Measurements from ENCODE around the gene PPP1R9A.

Gene PPP1R9A

GRCh38 chr7:95320651-95321050 lies 413.3 kb downstream of the PPP1R9A start:
- DNase-seq (ENCODE audit: low read depth), result no peak

GRCh38 chr7:95321720-95322119 lies 414.3 kb downstream of the PPP1R9A start:
- no peak for DNase-seq (ENCODE audit: low read depth)

- DNase-seq (ENCODE audit: low read depth), result no peak
Observed at GRCh38 chr7:95322396-95322795, 415.0 kb downstream of the PPP1R9A start.

GRCh38 chr7:95322854-95323253 lies 415.5 kb downstream of the PPP1R9A start:
- no peak for DNase-seq (ENCODE audit: low read depth)

GRCh38 chr7:95323410-95324129 lies 416.2 kb downstream of the PPP1R9A start:
- no peak for DNase-seq (ENCODE audit: low read depth)

GRCh38 chr7:95324431-95324830 lies 417.0 kb downstream of the PPP1R9A start, which contains the start of gene PON1:
Gene PON1 (minus strand): TSS chr7:95324532. CDS start chr7:95324475, 57 bp downstream.
- no peak for DNase-seq (ENCODE audit: low read depth)

- DNase-seq (ENCODE audit: low read depth), result no peak
Observed at GRCh38 chr7:95327356-95327755, 420.0 kb downstream of the PPP1R9A start.

- no peak for DNase-seq (ENCODE audit: low read depth)
Observed at GRCh38 chr7:95330204-95330960, 423.0 kb downstream of the PPP1R9A start.

GRCh38 chr7:95330961-95331337 lies 423.6 kb downstream of the PPP1R9A start:
- no peak for DNase-seq (ENCODE audit: low read depth)

GRCh38 chr7:95334447-95334846 lies 427.1 kb downstream of the PPP1R9A start:
- DNase-seq (ENCODE audit: low read depth), result no peak

- DNase-seq (ENCODE audit: low read depth), result peak; percentile 36
Observed at GRCh38 chr7:95335093-95335492, 427.7 kb downstream of the PPP1R9A start.

GRCh38 chr7:95338832-95339231 lies 431.4 kb downstream of the PPP1R9A start:
- DNase-seq (ENCODE audit: low read depth), result no peak

GRCh38 chr7:95340491-95340890 lies 433.1 kb downstream of the PPP1R9A start:
- DNase-seq (ENCODE audit: low read depth), result no peak

GRCh38 chr7:95342029-95342428 lies 434.6 kb downstream of the PPP1R9A start:
- no peak for DNase-seq (ENCODE audit: low read depth)

- DNase-seq (ENCODE audit: low read depth), result no peak
Observed at GRCh38 chr7:95342642-95343307, 435.4 kb downstream of the PPP1R9A start.
